GM19240 (cell line): ENCODE measurements around the gene OBSL1.

Experiments
- DNase-seq: peaks from one replicate; pipeline ENCODE4 v3.0.0; 2011; ENCODE audit warnings: low spot score; ENCODE audit not compliant: insufficient read length

OBSL1 gene

GRCh38 chr2:219597552-219598307 lies 26.4 kb upstream of the OBSL1 start, which contains the start of gene STK11IP:
Gene STK11IP, plus strand, starts transcription at chr2:219597857. Its CDS starts 263 bp downstream, at chr2:219598120.
- DNase-seq, result peak; percentile 99

GRCh38 chr2:219596954-219597551 lies 25.7 kb upstream of the OBSL1 start:
- no peak for DNase-seq

GRCh38 chr2:219595256-219595655 lies 23.9 kb upstream of the OBSL1 start:
- no peak for DNase-seq

- DNase-seq, result no peak
Measured at GRCh38 chr2:219593154-219593553, 21.8 kb upstream of the OBSL1 start.

GRCh38 chr2:219592736-219593135 lies 21.4 kb upstream of the OBSL1 start:
- DNase-seq, result no peak

DNA sequence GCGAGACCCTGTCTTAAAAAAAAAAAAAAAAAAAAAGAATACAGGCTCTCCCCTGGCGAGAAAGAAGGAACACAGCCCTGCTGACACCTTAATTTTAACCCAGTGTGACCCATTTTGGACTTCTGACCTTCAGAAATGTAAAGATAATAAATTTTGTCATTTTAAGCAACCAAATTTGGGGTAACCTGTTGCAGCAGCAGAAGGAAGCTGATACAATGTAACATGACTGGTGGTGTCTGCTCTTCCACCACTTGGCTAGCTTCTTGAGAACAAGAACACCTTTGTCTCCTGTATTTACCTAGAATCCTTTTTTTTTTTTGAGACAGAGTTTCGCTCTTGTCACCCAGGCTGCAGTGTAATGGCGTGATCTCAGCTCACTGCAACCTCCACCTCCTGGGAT lies 19.8 kb upstream of the OBSL1 start:
- no peak for DNase-seq

DNA sequence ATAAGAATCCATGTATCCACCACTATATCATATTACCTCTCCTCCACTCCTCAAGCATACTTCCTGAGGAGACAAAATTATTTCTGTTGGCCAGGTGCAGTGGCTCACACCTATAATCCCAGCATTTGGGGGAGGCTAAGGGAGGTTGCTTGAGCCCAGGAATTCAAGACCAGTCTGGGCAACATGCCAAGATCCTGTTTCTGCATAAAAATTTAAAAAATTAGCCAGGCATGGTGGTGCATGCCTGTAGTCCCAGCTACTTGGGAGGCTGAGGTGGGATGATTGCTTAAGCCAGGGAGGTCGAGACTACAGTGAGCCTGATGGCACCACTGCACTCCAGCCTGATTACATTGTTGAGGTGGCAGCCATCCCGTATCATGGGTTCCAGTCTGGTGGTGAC lies 10.0 kb upstream of the OBSL1 start:
- no peak for DNase-seq

GRCh38 chr2:219578811-219579613 lies 7.7 kb upstream of the OBSL1 start:
- no peak for DNase-seq

- DNase-seq, result no peak
Measured at GRCh38 chr2:219576505-219577388, 5.4 kb upstream of the OBSL1 start.

DNA sequence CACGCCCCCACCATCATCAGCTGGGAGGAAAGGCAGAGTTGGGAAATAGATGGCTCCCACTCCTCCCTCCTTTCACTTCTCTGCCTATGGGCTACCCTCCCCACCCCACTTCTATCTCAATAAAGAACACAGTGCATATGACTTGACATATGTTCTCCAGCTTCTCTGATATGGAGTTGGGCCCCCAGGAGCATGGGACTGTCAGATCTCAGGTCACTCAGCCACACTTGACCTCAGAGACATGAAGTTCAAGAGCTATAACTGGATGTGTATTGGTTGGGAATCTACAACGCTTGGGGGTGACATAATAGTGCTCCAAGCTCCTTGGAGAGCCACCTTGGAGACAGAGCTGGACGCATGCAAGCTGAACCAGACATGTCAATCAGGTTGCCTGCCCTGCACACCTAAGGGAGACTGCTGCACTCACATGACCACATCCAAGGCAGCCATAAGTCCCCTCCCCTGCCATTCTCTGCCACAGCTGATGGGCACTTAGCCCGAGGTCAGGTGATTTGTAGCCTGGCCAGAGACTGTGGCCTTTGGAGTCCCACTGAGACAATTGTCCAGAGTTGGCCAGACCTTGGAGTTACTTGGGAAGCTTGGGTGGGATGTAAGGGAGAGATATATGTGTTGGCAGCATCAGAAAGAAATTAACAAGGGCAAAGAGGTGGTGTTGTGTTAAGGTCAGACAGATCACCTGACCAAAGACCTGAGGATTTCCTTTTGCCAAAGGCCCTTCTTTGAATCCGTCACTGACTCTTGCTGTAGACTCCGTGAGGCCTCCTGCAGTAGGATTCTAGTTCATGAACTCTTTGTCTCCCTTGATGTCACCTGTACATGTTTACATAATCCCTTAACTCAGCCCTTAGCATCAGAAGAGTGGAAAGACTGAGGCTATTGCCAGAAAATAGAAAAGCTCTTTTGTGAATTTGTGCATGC lies 4.5 kb upstream of the OBSL1 start:
- no peak for DNase-seq

DNA sequence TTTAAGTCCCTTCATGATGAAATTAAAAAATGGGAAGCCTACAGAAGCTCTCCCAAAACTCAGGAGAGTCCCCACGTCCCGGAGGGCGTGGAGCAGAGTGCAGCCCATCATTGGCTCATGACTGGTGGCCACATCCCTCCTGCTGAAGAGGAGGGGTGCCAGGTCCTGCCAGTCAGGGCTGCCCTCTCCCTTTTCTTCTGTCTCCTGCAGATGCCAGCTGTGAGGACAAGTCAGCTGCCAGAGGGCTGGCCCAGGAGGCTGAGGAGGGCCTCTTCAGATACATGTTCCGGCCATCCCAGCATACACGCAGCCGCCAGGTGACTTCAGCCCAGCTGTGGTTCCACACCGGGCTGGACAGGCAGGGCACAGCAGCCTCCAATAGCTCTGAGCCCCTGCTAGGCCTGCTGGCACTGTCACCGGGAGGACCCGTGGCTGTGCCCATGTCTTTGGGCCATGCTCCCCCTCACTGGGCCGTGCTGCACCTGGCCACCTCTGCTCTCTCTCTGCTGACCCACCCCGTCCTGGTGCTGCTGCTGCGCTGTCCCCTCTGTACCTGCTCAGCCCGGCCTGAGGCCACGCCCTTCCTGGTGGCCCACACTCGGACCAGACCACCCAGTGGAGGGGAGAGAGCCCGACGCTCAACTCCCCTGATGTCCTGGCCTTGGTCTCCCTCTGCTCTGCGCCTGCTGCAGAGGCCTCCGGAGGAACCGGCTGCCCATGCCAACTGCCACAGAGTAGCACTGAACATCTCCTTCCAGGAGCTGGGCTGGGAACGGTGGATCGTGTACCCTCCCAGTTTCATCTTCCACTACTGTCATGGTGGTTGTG lies 3.4 kb upstream of the OBSL1 start:
- DNase-seq, result no peak

DNA sequence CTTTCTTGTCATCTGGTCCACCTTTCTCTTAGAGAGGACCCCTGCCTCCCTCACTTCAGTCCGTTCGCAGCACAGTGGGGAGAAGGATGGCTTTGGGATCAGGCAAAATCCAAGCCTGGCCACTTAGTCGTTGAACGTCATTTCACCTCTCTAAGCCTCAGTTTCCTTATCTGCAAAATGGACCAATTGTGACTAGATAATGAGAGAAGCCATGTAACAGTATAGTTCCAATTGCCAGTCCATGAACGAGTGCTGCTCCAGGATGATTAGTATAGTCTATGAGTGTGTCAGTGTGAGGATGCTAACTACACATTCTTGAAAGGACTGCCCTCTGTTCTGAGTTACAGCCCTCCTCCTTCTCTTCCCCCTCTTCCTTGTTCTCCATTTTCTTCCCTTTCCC lies 1.8 kb upstream of the OBSL1 start:
- no peak for DNase-seq

DNA sequence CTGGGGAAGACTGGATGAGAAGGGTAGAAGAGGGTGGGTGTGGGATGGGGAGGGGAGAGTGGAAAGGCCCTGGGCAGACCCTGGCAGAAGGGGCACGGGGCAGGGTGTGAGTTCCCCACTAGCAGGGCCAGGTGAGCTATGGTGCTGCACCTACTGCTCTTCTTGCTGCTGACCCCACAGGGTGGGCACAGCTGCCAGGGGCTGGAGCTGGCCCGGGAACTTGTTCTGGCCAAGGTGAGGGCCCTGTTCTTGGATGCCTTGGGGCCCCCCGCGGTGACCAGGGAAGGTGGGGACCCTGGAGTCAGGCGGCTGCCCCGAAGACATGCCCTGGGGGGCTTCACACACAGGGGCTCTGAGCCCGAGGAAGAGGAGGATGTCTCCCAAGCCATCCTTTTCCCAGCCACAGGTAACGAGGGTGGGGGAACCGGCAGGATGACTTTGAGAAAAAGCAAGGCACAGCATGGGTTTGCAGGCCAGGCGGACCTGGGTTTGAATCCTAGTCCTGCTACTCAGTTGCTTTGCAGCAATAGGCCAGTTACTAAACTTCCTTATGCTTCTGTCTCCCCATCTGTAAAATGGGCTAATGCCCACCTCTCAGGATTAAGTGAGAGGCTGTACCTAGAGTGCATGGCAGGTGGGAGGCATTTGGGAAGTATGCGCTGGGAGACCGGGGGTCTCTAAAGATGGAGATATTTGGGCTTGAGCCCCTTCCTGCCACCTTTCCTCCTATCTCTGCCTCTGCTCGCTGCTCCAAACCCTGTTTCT lies 1.1 kb upstream of the OBSL1 start, which contains the start of gene INHA:
Gene INHA, plus strand, starts transcription at position 74 of the 765 bp plus-strand sequence. Its CDS starts 65 bp downstream, at position 139.
- DNase-seq, result no peak

DNA sequence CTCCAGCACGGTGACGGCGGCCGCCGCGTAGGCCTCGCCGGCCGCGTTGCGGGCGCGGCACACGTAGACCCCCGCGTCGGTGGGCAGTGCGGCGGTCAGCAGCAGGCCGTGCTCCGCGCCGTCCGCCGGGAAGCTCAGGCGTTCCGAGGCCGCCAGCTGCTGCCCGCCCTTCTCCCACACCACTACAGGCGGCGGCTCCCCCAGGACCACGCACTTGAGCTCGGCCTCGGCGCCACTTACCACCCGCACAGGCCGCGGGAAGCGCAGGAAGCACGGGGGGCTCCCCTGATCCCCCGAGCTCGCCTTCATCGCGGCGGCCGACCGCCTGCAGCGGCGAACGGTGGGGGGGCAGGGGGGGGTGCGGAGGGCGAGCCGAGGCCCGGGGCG lies 422 bp downstream of the OBSL1 start:
- DNase-seq, result no peak

DNA sequence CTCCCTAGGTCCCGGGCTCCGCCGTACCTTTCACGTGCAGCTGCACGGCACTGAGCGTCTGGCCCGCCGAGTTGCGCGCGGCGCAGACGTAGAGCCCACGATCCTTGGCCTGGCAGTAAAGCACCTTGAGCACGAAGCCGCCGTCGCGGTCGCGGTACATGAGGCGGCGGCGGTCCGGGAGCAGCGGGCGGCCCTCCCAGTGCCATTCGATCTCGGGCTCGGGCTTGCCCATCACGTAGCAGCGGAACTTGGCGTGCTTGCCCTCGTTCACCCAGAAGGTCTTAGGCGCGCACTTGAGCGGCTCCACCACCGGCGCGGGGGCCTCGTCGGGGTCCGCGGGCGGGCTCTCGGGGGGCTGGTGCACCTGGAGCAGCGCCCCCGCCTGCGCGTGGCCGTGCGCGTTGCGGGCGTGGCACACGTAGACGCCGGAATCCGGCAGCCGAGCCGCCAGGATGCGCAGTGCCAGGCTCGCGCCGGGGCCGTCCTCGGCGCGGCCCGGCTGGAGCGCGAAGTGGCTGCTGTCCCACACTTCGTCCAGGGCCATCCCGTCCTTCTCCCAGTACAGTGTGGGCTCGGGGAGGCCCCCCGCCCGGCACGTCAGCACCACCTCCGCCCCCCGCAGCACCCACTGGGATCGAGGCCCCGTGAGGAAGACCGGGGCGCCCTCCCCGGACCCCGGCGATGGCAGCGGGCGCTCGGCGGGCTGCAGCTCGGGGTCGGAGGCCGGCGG lies 980 bp downstream of the OBSL1 start:
- no peak for DNase-seq

DNA sequence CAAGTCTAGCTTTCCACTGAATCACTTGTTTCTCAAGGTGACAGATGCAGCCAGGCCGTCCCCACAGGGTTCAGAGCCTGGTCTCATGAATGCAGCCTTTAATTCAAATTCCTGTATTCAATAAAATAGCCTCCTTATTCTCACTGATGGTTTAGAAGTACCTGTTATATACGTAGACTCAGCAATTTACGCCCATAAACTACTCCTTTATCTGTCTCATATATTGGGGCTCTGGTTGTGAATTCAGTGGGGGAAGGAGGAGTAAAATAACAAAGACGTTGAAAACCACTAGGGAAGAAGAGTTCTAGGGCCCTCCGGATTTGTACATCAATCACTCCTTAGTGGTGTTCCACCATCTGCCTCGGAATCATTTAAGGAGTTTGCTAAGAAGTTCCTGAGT lies 1.7 kb downstream of the OBSL1 start:
- no peak for DNase-seq

GRCh38 chr2:219569041-219569440 lies 2.3 kb downstream of the OBSL1 start:
- DNase-seq, result no peak
